Measurements from ENCODE around the gene RYR2.
"Not testable (repeated sequence)": the region's sequence is repeated elsewhere in the genome, so short reads cannot be mapped to it uniquely, and the experiment has no call there.

Gene RYR2

DNA sequence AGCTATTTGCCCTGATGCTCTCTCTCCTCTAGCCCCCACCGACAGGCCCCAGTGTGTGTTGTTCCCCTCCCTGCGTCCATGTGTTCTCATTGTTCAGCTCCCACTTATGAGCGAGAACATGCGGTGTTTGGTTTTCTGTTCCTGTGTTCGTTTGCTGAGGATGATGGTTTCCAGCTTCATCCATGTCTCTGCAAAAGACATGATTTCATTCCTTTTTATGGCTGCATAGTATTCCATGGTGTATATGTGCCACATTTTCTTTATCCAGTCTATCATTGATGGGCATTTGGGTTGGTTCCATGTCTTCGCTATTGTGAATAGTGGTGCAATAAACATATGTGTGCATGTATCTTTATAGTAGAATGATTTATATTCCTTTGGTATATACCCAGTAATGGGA is 110.0 kb downstream of the RYR2 start:
- H3K36me3 ChIP-seq (ENCODE audit: insufficient read depth, low read depth, low read length); H3K9me3 ChIP-seq (ENCODE audit: insufficient read depth, low read depth, low read length); H3K27me3 ChIP-seq (ENCODE audit: insufficient read depth, low read length); H3K9ac ChIP-seq (ENCODE audit: low read depth, low read length); H3K4me3 ChIP-seq (ENCODE audit: low read length); H3K27ac ChIP-seq (ENCODE audit: low read length); H3K4me1 ChIP-seq (ENCODE audit: insufficient read depth, low read length): not testable (repeated sequence)

DNA sequence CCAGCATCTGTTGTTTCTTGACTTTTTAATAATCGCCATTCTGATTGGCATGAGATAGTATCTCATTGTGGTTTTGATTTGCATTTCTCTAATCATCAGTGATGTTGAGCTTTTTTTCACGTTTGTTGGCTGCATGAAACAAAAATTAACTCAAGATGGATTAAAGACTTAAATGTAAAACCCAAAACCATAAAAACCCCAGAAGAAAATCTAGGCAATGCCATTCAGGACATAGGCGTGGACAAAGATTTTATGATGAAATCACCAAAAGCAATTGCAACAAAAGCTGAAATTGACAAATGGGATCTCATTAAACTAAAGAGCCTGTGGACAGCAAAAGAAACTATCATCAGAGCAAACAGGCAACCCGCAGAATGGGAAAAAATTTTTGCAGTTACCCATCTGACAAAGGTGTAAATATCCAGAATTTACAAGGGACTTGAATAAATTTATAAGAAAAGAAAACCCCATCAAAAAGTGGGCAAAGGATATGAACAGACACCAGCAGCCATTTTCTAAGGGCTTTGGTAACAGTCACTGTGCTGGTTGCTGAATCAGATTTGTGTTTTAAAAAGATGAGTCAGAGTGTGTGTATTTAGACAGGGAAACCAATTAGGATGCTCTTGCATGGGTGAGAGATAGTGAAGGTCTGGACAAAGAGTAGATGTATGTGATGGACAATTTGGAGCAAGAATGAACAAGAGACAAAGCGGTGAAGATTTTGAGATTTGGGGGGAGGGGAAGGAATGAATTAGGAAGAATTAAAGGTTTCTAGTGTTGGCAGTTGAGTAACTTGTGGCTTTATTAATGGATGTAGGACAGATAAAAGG is 110.7 kb downstream of the RYR2 start:
- H3K27ac ChIP-seq (ENCODE audit: low read length): no peak overlapping the region
- no peaks in the 10 kb centered on the region for H3K9me3 ChIP-seq (ENCODE audit: insufficient read depth, low read depth, low read length)
- no peak overlapping the region for H3K4me3 ChIP-seq (ENCODE audit: low read length)
- H3K4me1 ChIP-seq (ENCODE audit: insufficient read depth, low read length): peaks cover 3% of the 10 kb centered on the region; the same call in 1 of the 2 replicates
- no peaks in the 10 kb centered on the region for H3K27me3 ChIP-seq (ENCODE audit: insufficient read depth, low read length)
- no peaks in the 10 kb centered on the region for H3K36me3 ChIP-seq (ENCODE audit: insufficient read depth, low read depth, low read length)
- no peak overlapping the region for H3K9ac ChIP-seq (ENCODE audit: low read depth, low read length)

DNA sequence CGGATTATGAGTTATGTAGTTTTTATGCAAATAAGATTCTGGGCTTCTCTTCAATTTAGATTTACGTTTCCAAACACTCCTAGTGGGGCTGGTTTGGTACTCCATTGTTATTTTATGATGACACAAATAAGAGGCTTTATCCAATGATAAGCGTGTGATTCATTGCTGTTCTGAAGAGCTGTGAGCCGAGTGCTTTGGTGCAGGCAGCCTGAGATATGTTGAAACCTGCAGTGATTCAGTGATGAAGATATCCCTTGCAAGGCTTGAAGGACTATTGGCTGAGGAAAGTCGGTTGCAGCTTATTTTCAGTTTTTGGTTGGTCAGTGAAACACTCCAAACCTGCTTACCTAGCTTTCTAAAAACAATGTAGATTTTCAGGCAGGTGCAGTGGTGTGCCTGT is 112.2 kb downstream of the RYR2 start:
- Histone ChIP-seq H3K9me3 (ENCODE audit: insufficient read depth, low read depth, low read length) (no peaks in the 10 kb centered on the region), H3K4me1 (ENCODE audit: insufficient read depth, low read length) (peaks cover 3% of the 10 kb centered on the region; the same call in 1 of the 2 replicates), H3K27ac (ENCODE audit: low read length) (no peak overlapping the region), H3K36me3 (ENCODE audit: insufficient read depth, low read depth, low read length) (no peaks in the 10 kb centered on the region), H3K27me3 (ENCODE audit: insufficient read depth, low read length) (no peaks in the 10 kb centered on the region), H3K4me3 (ENCODE audit: low read length) (no peak overlapping the region), H3K9ac (ENCODE audit: low read depth, low read length) (no peak overlapping the region)

DNA sequence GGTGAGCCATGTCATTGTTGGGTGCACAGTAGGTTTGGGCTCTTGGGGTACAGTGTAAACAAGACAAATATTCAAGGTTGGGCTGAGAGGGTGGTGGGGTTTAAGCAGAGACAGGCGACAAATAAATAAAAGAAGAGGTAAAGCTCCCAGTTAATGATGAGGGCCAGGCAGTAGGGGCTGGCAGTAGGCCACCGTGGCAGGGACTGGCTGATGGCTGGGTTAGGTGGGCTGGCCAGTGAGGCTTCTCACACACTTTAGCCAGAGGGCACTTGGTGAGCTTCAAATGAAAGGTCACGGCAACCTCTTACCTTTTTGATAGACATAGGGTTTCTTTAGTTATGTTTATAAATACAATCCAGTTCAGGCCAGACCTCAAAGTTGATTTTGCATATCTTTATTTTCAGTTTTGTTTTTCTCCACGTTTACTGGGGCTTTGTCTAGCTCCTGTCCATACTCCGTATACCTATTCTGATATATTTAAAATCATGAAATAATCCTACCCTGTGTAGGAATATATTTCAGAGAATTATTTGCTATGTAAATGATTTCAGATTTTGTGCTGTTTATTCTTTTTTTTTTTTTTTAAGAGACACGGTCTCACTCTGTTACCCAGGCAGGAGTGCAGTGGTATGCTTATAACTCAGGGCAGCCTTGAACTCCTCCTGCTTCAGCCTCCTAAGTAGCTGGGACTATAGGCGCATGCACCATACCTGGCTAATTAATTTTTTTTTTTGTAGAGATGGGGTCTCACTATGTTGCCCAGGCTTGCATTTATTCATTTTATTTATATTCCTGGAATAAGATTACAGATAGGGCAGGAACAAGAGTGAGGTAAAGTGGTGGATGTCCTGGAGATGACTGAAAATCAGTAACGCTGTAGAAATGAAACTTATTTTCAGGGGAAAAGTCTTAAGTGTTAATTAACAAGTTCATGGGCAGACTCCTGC is 122.7 kb downstream of the RYR2 start:
- H3K9ac ChIP-seq (ENCODE audit: low read depth, low read length): no peak overlapping the region
- no peaks in the 10 kb centered on the region for H3K9me3 ChIP-seq (ENCODE audit: insufficient read depth, low read depth, low read length)
- no peak overlapping the region for H3K4me3 ChIP-seq (ENCODE audit: low read length)
- H3K4me1 ChIP-seq (ENCODE audit: insufficient read depth, low read length): peaks cover 7% of the 10 kb centered on the region; the same call in 1 of the 2 replicates
- no peak overlapping the region for H3K27ac ChIP-seq (ENCODE audit: low read length)
- H3K27me3 ChIP-seq (ENCODE audit: insufficient read depth, low read length): no peaks in the 10 kb centered on the region
- H3K36me3 ChIP-seq (ENCODE audit: insufficient read depth, low read depth, low read length): no peaks in the 10 kb centered on the region

DNA sequence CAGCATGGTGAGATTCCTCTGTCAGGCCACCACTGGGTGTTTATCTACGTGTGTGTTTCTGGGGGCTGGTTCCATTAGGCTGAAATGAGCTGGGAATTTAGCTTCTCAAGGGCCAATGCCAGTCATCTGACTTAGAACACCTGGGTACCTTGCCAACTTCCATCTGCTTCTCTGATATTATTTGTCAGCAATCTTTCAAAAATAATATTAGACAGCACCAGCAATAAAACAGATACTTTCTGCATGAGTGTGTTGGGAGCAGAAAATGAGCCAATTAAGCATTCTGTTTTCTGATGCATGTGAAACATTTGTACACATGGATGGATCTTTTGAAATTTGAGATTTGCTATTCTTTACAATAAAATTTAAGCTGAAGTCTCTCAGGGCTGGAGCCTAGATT is 124.1 kb downstream of the RYR2 start:
- Histone ChIP-seq H3K4me3 (ENCODE audit: low read length) (no peak overlapping the region), H3K9ac (ENCODE audit: low read depth, low read length) (no peak overlapping the region), H3K9me3 (ENCODE audit: insufficient read depth, low read depth, low read length) (no peaks in the 10 kb centered on the region), H3K27me3 (ENCODE audit: insufficient read depth, low read length) (no peaks in the 10 kb centered on the region), H3K27ac (ENCODE audit: low read length) (no peak overlapping the region), H3K36me3 (ENCODE audit: insufficient read depth, low read depth, low read length) (no peaks in the 10 kb centered on the region), H3K4me1 (ENCODE audit: insufficient read depth, low read length) (peaks cover 7% of the 10 kb centered on the region; the same call in 1 of the 2 replicates)

DNA sequence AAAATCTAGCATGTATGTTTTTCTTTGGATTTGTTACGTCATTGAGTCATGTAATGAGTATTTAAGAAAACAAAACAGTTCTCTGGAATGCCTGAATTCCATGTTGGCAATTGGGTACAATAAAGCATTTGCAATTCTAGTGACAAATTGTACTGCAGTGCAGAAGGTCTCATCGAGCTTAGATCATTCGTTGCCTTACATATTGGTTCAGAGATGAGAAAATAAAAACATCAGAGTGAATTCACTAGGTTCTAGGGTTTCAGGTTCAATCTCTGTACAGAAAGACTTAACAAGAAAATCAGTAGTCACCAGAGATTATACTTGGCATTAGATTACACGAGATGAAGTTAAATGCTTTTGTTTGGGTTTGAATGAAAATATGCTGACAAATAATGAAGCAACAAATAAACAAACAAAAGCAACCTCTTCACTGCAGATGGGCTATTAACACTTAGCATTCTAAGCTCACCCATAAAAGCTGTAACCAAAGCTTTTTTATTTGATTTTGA is 124.7 kb downstream of the RYR2 start:
- peaks cover 7% of the 10 kb centered on the region; the same call in 1 of the 2 replicates for H3K4me1 ChIP-seq (ENCODE audit: insufficient read depth, low read length)
- no peak overlapping the region for H3K4me3 ChIP-seq (ENCODE audit: low read length)
- no peaks in the 10 kb centered on the region for H3K27me3 ChIP-seq (ENCODE audit: insufficient read depth, low read length)
- no peaks in the 10 kb centered on the region for H3K9me3 ChIP-seq (ENCODE audit: insufficient read depth, low read depth, low read length)
- H3K27ac ChIP-seq (ENCODE audit: low read length): no peak overlapping the region
- H3K36me3 ChIP-seq (ENCODE audit: insufficient read depth, low read depth, low read length): no peaks in the 10 kb centered on the region
- no peak overlapping the region for H3K9ac ChIP-seq (ENCODE audit: low read depth, low read length)

DNA sequence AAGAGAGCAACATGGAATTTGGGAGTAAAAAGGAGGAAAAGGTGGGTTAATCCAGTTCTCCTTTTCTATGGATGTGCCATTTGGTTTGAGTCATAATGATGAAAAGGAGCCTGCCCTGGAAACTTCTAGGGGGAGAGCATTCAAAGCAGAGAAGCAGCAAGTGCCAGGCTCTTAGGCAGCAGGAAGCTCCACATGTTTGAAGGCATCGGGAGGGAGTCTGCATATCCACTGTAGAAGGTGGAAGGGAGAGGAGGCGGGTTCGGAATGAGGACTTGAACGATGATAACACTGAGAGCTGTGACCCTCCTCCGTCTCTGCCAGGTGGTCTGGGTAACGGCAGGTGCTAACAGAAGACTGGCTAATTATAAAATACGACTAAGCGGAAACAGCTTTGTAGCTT is 128.2 kb downstream of the RYR2 start:
- H3K27ac ChIP-seq (ENCODE audit: low read length): no peak overlapping the region

DNA sequence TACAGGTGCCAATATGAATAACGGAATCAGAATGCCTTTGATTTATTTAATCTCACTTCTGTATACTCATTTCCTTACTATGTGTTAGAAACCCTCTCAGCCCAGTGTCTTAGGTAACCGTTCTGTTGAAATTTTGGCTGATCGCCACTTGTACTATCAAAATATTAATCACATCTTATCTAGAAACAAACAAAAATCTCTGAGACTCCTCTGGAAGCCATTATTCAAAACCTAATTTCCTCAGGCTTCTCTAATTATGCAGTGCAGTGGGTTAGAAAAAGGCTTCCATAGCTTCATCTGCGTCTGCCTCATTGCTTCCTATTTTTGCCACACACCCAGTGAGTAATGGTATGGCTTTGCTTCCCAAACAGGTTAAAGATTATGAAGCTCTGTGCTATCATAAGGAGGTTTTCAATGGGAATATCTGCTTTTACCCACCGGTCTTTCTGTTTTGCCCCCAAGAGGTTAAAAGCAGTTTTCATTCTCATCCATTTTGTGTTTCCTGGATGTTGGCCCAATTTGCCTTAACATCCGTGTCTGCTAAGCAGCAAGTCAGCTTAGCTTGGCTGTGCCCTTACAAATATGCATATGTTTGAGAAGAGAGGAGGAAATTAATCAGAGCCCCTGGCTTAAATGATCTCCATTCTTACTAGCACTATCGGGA is 129.6 kb downstream of the RYR2 start:
- no peaks in the 10 kb centered on the region for H3K36me3 ChIP-seq (ENCODE audit: insufficient read depth, low read depth, low read length)
- no peaks in the 10 kb centered on the region for H3K27me3 ChIP-seq (ENCODE audit: insufficient read depth, low read length)
- no peaks in the 10 kb centered on the region for H3K4me1 ChIP-seq (ENCODE audit: insufficient read depth, low read length)
- no peak overlapping the region for H3K27ac ChIP-seq (ENCODE audit: low read length)
- H3K9ac ChIP-seq (ENCODE audit: low read depth, low read length): no peak overlapping the region
- no peaks in the 10 kb centered on the region for H3K9me3 ChIP-seq (ENCODE audit: insufficient read depth, low read depth, low read length)
- no peak overlapping the region for H3K4me3 ChIP-seq (ENCODE audit: low read length)

More for the DNA sequence above, 128.2 kb downstream of the RYR2 start:
- Histone ChIP-seq H3K36me3 (ENCODE audit: insufficient read depth, low read depth, low read length) (no peaks in the 10 kb centered on the region), H3K9me3 (ENCODE audit: insufficient read depth, low read depth, low read length) (no peaks in the 10 kb centered on the region), H3K4me3 (ENCODE audit: low read length) (no peak overlapping the region), H3K27me3 (ENCODE audit: insufficient read depth, low read length) (no peaks in the 10 kb centered on the region), H3K4me1 (ENCODE audit: insufficient read depth, low read length) (0 out of 2 replicates have a peak, but pooled peaks cover 4% of the 10 kb centered on the region), H3K9ac (ENCODE audit: low read depth, low read length) (no peak overlapping the region)

DNA sequence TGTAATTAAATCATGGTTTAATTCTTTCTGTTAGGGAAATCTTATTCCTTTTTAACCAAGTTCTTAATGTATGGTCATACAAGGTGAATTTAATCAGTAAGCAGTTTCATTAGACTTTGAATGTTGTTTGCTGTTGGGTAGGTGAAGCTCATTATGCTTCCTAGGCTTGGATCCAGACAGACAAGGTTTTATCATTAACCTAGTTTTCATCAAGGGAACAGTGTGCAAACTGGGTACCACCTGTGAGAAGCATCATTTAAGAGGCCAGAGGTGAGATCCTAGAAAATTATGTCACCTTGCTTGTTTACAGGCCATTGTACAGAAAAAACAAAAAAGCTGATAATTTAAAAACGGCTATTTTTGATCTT is 130.1 kb downstream of the RYR2 start:
- Histone ChIP-seq H3K9ac (ENCODE audit: low read depth, low read length) (no peak overlapping the region), H3K4me3 (ENCODE audit: low read length) (no peak overlapping the region), H3K27me3 (ENCODE audit: insufficient read depth, low read length) (no peaks in the 10 kb centered on the region), H3K9me3 (ENCODE audit: insufficient read depth, low read depth, low read length) (no peaks in the 10 kb centered on the region), H3K4me1 (ENCODE audit: insufficient read depth, low read length) (no peaks in the 10 kb centered on the region), H3K27ac (ENCODE audit: low read length) (no peak overlapping the region), H3K36me3 (ENCODE audit: insufficient read depth, low read depth, low read length) (no peaks in the 10 kb centered on the region)

DNA sequence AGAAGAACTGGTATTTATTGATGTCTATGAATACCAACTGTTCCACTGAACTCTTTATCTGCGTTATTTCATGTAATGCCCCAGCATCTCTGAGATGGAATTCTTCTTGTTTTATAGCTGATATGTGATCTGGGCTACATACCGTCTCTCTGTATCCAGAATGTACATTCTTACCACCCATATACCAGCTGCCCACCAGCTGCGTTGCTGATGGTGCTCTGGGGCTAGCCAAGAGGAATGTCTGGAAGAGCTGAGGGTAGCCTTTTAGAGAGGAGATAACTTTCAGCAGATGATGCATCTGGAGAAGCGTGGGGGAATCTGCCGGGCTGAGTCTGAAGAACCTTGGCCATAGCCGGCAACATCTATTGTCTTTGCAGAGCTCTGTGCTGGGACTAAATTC is 137.5 kb downstream of the RYR2 start:
- peaks cover 10% of the 10 kb centered on the region for H3K4me1 ChIP-seq (ENCODE audit: insufficient read depth, low read length)
- no peaks in the 10 kb centered on the region for H3K36me3 ChIP-seq (ENCODE audit: insufficient read depth, low read depth, low read length)
- no peak overlapping the region for H3K9ac ChIP-seq (ENCODE audit: low read depth, low read length)
- no peaks in the 10 kb centered on the region for H3K27me3 ChIP-seq (ENCODE audit: insufficient read depth, low read length)
- H3K4me3 ChIP-seq (ENCODE audit: low read length): no peak overlapping the region
- H3K27ac ChIP-seq (ENCODE audit: low read length): no peak overlapping the region
- no peaks in the 10 kb centered on the region for H3K9me3 ChIP-seq (ENCODE audit: insufficient read depth, low read depth, low read length)

DNA sequence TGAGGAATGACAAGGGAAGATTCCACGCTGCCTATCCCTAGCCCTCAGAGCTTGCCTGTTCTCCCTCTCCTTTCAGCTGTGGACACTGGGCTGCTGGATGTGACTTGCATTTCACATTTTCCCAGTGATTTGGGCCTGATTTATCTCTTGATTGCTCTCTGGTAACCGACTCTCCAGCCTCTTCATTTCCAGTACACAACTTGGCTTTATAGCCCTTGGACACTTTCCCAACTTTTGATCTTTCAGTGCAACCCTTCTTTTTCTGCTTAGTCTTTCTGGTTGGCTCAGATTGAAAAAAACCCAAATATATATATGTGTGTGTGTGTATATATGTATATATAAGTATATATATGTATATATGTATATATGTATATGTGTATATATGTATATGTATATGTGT is 138.3 kb downstream of the RYR2 start:
- H3K4me3 ChIP-seq (ENCODE audit: low read length): no peak overlapping the region

More for the DNA sequence above, 138.3 kb downstream of the RYR2 start:
- Histone ChIP-seq H3K27ac (ENCODE audit: low read length) (no peak overlapping the region), H3K9me3 (ENCODE audit: insufficient read depth, low read depth, low read length) (no peaks in the 10 kb centered on the region), H3K4me1 (ENCODE audit: insufficient read depth, low read length) (peaks cover 10% of the 10 kb centered on the region), H3K27me3 (ENCODE audit: insufficient read depth, low read length) (no peaks in the 10 kb centered on the region), H3K9ac (ENCODE audit: low read depth, low read length) (no peak overlapping the region), H3K36me3 (ENCODE audit: insufficient read depth, low read depth, low read length) (no peaks in the 10 kb centered on the region)
